Measurements from ENCODE around the gene MACO1.
"Not testable (repeated sequence)": the region's sequence is repeated elsewhere in the genome, so short reads cannot be mapped to it uniquely, and the experiment has no call there.

MACO1 gene

GRCh38 chr1:25425098-25426085, 5.3 kb upstream of the MACO1 start:
- DNase-seq: no peak

- no peak for DNase-seq
These were observed 3.0 kb upstream of the MACO1 start for GRCh38 chr1:25427696-25428095.

- no peak for DNase-seq
These were observed 2.1 kb upstream of the MACO1 start for GRCh38 chr1:25428475-25429166.

- peak; percentile 63 for DNase-seq
These were observed 527 bp downstream of the MACO1 start for GRCh38 chr1:25430967-25431881.

GRCh38 chr1:25431955-25432719, 1.4 kb downstream of the MACO1 start:
- DNase-seq: no peak

GRCh38 chr1:25432749-25433388, 2.2 kb downstream of the MACO1 start:
- no peak for DNase-seq

- DNase-seq: no peak
These were observed 2.9 kb downstream of the MACO1 start for GRCh38 chr1:25433389-25434186.

GRCh38 chr1:25435397-25436108, 4.9 kb downstream of the MACO1 start:
- peak; percentile 11 for DNase-seq

GRCh38 chr1:25437672-25438071, 7.0 kb downstream of the MACO1 start:
- no peak for DNase-seq

- DNase-seq: no peak
These were observed 8.6 kb downstream of the MACO1 start for GRCh38 chr1:25439287-25439686.

- DNase-seq: no peak
These were observed 11.5 kb downstream of the MACO1 start for GRCh38 chr1:25442178-25442577.

- DNase-seq: no peak
These were observed 12.5 kb downstream of the MACO1 start for GRCh38 chr1:25443030-25443699.

GRCh38 chr1:25444604-25445003, 13.9 kb downstream of the MACO1 start:
- not testable (repeated sequence) for DNase-seq

- no peak for DNase-seq
These were observed 15.4 kb downstream of the MACO1 start for GRCh38 chr1:25445993-25446538.

- no peak for DNase-seq
These were observed 16.9 kb downstream of the MACO1 start for GRCh38 chr1:25447547-25447946.

GRCh38 chr1:25450891-25451290, 20.2 kb downstream of the MACO1 start:
- DNase-seq: no peak

- no peak for DNase-seq
These were observed 21.2 kb downstream of the MACO1 start for GRCh38 chr1:25451908-25452307.

- DNase-seq: no peak
These were observed 25.8 kb downstream of the MACO1 start for GRCh38 chr1:25456502-25456901.

Data from stimulated activated CD4-positive, alpha-beta T cell treated with anti-CD3 and anti-CD28 coated beads, Interleukin-1b, Interleukin-23, amount 100 ng/mL, for 48 hours (primary cell).